Stimulated activated CD8-positive, alpha-beta memory T cell treated with anti-CD3 and anti-CD28 coated beads, Interleukin-7, amount 100 ng/mL, for 48 hours (primary cell): ENCODE results near the gene TFAP2A.

Experiments used
- DNase-seq, 2 donors: peaks; one replicate each; pipeline ENCODE4 v3.0.0-alpha.2; 2020; ENCODE audit warnings: low read depth in 1 of 2; ENCODE audit errors: extremely low read depth in 1 of 2

TFAP2A gene

GRCh38 chr6:10401004-10401536, 13.8 kb downstream of the TFAP2A start:
- DNase-seq = no peak

GRCh38 chr6:10400330-10400729, 14.5 kb downstream of the TFAP2A start:
- DNase-seq = no peak

DNA sequence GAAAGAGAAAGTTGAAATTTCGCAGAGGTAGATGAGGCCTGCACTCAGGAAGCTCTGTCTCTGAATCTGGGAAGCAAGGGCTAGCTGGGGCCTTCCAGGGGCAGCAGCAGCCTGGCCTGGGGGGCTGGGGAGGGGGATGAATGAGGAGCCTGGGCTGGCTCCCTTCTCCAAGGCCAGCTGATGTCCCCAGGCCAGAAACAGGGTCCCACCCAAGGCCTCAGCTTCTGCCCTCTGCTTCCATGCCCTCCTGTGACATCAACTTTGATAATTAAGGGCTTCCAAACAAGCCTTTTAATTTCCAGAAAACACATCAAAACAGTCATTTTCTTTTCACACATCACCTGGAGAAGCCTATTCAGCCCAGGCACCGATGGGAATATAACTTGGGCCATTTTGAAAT, 15.4 kb downstream of the TFAP2A start:
- DNase-seq = no peak

GRCh38 chr6:10398446-10399218, 16.2 kb downstream of the TFAP2A start:
- no peak for DNase-seq

DNA sequence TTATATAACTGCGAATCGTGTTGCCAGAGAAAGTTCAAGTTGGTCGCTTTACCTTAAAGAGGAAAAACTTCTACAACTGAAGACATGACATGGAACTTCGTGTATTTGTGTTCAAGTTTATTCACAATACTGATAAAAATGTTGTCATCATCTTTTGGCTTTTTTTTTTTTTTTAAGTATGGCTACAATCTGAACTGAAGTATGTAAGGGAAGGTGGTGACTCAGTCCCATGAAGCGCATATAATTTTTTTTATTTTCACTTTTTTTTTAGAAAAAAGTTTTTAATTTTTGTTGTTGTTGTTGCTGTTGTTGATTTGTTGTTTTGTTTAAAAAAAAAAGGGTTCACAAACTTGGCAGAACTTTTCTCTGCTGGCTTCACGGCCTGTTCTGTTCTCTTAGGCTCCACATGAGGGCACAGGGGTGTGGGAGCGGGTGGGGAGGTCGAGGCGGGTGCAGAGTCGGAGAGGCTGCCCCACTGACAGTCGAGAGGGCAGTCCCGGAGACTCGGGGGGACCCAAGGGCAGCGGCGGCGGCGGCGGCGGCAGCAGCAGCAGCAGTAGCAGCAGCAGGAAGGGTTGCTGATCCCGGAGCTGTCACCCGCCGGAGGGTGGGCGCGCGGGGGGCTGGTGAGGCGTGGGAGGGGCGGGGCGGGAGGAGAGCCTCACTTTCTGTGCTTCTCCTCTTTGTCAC, 17.0 kb downstream of the TFAP2A start:
- DNase-seq = no peak

- DNase-seq = no peak
Measured at GRCh38 chr6:10396785-10397184, 18.1 kb downstream of the TFAP2A start.

GRCh38 chr6:10395704-10396546, 18.9 kb downstream of the TFAP2A start:
- no peak for DNase-seq

GRCh38 chr6:10395171-10395703, 19.6 kb downstream of the TFAP2A start:
- DNase-seq = no peak

DNA sequence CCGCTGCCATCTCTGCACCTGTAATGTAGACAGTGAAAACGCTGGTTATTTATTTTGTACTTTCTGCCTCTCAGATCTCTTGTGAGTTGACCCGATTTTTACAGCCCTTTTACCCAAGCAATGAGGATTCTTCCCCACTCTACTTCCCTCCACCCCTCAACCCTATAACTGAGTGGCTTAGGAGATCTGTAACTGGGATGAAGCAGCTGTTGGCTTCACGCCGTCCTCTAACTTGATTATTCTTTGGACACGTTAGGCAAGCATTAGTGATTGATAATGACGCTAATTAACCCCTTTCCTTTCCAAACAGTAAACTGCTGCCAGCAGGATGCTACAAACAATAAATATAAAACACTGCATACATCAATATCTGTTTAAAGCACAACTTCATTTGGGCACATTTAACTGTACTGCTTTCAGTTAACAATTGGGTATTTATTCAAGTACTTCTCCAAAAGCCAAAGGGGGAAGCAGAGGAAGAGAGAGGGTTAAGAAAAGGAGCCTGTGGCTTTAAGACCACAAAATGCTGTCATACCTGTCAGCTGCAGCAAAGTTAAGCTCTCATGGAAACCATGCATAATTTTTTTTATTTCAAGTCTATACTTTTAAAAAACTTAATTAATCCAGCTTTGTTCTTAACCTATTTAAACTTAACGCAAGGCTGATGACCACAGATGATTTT, 21.2 kb downstream of the TFAP2A start:
- no peak for DNase-seq

DNA sequence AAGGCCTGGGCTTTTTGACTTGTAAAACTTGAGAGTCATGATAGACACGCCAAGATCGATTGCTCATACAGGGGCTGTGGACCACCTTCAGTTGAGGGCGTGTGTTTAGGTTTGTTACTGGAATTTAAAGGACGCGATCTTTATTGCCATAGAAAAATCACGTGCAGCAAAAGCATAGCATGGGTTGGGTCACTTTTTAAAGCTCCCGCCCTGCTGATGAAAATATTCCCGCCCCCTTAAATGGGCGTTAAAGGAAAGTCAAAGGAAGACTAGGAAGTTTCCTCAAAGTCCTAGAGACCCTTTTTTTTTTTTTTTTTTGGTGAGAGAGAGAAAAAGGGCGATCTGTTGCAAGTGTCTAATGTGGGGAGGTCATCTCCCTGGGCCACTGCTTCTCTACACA, 23.1 kb downstream of the TFAP2A start:
- no peak for DNase-seq

DNA sequence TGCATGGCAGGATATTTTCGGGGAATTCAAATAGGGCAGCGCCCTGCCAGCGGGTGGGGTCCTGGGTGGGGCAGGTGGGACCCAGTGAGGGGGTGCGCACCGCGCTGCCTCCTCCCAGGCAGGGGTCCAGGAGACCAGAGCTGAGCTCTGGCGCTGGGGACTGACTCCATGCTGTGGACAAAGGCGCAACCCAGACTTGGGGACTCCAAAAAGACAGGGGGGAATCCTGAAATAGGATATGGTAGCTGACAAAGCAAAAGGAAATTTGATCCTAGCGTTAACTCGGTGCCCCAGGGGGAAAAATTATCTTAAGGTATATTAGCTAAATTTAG, 23.6 kb downstream of the TFAP2A start:
- DNase-seq = no peak

GRCh38 chr6:10390495-10391298, 24.2 kb downstream of the TFAP2A start:
- DNase-seq = no peak

GRCh38 chr6:10389739-10390494, 25.0 kb downstream of the TFAP2A start:
- DNase-seq = no peak

DNA sequence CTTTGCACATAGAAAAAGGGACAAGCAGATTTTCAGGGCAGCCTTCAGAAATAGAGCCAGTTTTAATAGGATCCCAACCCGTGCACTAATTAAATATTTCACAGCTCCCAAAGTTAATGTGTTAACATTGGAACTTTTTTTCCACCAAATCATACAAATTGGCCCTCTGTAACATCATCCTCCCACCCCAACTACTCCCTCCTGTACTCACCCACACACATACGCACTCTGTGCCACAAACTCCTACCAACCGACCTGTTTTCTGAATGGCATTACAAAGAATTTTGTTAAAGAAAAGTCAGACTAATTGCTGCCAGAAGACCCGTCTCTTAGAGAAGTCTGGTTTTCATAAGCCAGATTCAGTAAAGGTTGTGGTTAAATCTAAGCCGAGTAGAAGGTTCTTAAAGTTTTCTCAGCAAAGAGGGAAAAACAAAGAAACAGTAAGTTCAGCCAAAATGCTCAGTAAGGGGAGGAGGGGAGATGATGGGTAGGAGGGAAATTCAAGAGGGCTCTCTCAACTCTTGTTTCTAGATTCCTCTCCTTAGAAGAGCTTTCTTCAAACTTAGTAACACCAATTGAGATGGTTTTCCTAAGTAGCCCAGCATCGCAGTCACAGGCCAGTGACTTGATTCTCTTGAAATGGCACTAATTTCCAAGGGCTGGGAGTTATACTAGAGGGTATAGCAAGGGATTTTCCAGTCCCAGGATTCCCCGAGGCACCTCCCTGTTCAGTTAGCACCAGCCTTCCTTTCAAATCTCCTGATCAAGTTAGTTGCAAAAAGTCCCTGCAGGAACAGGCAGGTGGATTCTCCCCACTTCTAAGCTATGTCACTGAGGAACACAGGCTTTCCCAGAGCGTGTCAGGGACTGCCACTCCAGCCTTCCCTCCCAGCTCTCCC, 27.9 kb downstream of the TFAP2A start:
- DNase-seq = no peak

- DNase-seq = no peak
Measured at GRCh38 chr6:10386220-10386619, 28.7 kb downstream of the TFAP2A start.

DNA sequence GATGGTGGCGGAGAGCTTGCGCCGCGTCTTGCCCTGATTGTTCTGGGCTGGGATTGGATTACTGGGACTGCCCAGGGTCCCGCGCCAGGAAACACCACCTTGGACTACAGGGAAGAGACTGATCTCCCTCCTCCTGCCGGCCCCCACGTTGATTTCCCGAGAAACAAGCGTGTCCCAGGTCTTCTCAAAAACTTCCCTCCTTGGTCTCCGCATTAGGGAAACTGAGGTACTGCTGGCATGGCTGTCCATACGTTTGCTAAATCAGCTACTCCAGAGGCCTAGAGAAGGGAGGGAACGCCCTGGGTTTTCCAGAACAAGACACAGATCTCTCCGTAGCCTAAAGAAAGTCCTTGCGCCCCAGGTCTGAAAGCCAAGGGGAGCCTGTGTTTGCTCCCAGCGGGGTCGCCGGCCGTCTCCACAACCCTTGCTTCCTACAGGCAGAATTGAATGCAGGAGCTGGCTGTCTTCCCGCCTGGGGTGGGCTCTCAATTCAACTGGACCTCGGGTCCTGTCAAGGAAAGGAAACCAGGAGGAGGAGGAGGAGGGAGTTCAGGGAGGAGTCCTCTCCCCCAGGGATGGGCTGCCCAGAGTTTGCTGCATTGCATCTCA, 29.2 kb downstream of the TFAP2A start:
- DNase-seq = no peak

DNA sequence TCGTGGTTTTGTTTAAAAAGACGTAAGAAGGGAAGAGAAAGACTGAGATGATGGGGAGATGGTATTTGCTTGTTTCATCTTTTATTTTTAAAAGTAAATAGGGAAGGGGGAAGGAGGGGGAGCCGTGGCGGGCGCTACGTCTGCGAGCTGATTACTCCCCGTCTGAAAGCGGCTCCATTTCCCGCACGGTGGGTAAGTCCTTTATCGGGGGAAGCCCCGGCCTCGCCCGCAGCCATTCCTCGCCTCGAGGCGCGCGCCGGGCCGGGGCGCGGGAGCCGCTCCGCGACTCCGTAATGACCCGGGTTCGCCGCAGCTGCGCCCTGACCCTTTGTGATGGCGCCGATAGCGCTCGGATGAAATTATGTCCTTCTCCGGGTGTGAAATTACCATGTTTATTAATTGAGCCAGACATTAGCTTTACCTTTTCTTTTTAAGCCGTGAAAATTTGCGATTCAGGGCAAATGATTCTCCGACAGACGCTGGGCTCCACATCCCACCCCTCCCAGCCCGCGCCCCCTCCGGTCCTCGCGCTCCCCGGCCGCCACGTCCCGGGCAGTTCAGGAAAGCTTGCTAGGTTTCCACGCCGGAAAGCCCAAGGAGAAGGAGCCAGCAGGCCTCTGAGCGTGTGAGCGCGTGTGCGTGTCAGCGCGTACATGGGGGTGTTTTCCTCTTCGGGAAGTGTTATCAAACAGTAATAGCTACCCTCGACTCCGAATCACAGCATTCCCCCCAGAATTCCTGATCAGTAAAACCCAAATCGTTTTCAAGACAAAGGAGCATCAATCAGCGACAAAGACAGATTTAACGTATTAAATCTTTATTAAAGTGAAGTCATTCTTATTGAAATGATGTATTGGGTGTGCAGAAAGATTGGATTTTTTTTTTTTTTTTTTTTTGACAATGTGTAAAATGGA, 30.0 kb downstream of the TFAP2A start:
- DNase-seq = no peak
